ENCODE results near the gene PCDHB5. TPM values are rescaled to one million over a fixed set of nuclear protein-coding genes. Genes with fewer than 3 reads are reported as not detected.
"Not testable (repeated sequence)": the region's sequence is repeated elsewhere in the genome, so short reads cannot be mapped to it uniquely, and the experiment has no call there.

PCDHB5 gene
- under 1 TPM in 2 of 6 donors, not detected in 4; 0.08 to 0.43 TPM for polyA plus RNA-seq (ENCODE audit: low read depth in 6 of 6)

DNA sequence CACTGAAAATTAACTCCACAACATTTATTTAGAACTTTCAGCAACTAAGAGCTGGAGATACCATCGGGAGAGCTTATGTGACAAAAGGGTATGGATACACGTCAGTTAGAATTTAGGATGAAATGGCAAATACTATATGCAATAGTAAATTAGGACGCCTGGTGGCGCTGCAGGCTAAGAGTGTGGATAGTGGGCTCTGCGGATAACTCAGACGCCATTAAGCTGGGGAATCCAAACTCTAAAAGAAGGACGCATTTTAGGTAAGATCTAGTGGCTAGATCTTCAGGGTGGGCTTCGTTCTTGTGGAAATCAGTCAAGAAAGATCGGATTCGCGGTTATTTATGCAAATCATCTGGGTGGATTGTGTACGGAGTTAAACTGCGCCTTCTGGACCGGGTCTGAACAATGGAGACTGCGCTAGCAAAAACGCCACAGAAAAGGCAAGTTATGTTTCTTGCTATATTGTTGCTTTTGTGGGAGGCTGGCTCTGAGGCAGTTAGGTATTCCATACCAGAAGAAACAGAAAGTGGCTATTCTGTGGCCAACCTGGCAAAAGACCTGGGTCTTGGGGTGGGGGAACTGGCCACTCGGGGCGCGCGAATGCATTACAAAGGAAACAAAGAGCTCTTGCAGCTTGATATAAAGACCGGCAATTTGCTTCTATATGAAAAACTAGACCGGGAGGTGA is at the start of gene PCDHB5:
PCDHB5 (plus strand) TSS at position 177 of the 688 bp plus-strand sequence; CDS start at position 406, 229 bp downstream.
- Mint-ChIP-seq H3K27ac (peak within 1 kb of the TSS in 1 of 6 donors; percentile 72), H3K4me1 (peaks cover 6 to 7% (median 7%) of the 10 kb centered on the region in 3 donors), H3K36me3 (peaks cover 15 to 16% of the 10 kb centered on the region in 2 donors), H3K9me3 (peaks cover 12 to 68% (median 38%) of the 10 kb centered on the region in 7 donors), H3K4me3 (peak within 1 kb of the TSS in 3 of 8 donors; percentile 4 to 17 (median 14)), H3K27me3 (peaks cover 17 to 25% (median 21%) of the 10 kb centered on the region in 3 donors)
- ATAC-seq (ENCODE audit: low read depth in 2 of 2), result no peak
- DNase-seq, result no peak

- peaks cover 8 to 19% of the 10 kb centered on the region in 2 donors for H3K36me3 Mint-ChIP-seq
- H3K4me3 Mint-ChIP-seq, result peak within 1 kb of the TSS in 2 of 8 donors; percentile 27 to 34
- peaks cover 0 to 52% (median 22%) of the 10 kb centered on the region in 7 donors for H3K9me3 Mint-ChIP-seq
- H3K27ac Mint-ChIP-seq, result peak within 1 kb of the TSS in 1 of 6 donors; percentile 9
- H3K4me1 Mint-ChIP-seq, result no peaks in the 10 kb centered on the region
- H3K27me3 Mint-ChIP-seq, result peaks cover 30 to 48% (median 39%) of the 10 kb centered on the region in 3 donors
- ATAC-seq (ENCODE audit: low read depth in 2 of 2), result no peak
- no peak for DNase-seq
Observed at GRCh38 chr5:141094481-141095262, 40.3 kb upstream of the PCDHB5 start, which contains the start of gene PCDHB2. Gene PCDHB2 (plus strand): TSS chr5:141094615. CDS start chr5:141094791, 176 bp downstream.

DNA sequence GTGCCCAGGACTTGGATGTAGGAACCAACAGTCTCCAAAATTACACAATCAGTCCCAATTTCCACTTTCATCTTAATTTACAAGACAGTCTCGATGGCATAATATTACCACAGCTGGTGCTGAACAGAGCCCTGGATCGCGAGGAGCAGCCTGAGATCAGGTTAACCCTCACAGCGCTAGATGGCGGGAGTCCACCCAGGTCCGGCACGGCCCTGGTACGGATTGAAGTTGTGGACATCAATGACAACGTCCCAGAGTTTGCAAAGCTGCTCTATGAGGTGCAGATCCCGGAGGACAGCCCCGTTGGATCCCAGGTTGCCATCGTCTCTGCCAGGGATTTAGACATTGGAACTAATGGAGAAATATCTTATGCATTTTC is 39.8 kb upstream of the PCDHB5 start:
- H3K36me3 Mint-ChIP-seq, result peaks cover 8 to 25% of the 10 kb centered on the region in 2 donors
- peaks cover 33 to 52% (median 45%) of the 10 kb centered on the region in 3 donors for H3K27me3 Mint-ChIP-seq
- no peak overlapping the region for H3K27ac Mint-ChIP-seq
- peaks cover 0 to 2% (median 1%) of the 10 kb centered on the region in 3 donors for H3K4me1 Mint-ChIP-seq
- no peak for ATAC-seq (ENCODE audit: low read depth in 2 of 2)
- DNase-seq, result no peak
- H3K4me3 Mint-ChIP-seq, result no peak overlapping the region
- H3K9me3 Mint-ChIP-seq, result peaks cover under 1 to 57% (median 25%) of the 10 kb centered on the region in 7 donors

DNA sequence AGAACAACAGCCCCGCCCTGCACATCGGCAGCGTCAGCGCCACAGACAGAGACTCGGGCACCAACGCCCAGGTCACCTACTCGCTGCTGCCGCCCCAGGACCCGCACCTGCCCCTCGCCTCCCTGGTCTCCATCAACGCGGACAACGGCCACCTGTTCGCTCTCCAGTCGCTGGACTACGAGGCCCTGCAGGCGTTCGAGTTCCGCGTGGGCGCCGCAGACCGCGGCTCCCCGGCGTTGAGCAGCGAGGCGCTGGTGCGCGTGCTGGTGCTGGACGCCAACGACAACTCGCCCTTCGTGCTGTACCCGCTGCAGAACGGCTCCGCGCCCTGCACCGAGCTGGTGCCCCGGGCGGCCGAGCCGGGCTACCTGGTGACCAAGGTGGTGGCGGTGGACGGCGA is 38.8 kb upstream of the PCDHB5 start:
- not testable (repeated sequence) for H3K4me3 Mint-ChIP-seq; ATAC-seq (ENCODE audit: low read depth in 2 of 2); DNase-seq; H3K4me1 Mint-ChIP-seq
- peaks cover 4 to 61% (median 28%) of the 10 kb centered on the region in 7 donors for H3K9me3 Mint-ChIP-seq
- H3K27ac Mint-ChIP-seq, result peak overlapping the region in 3 of 6 donors; percentile 42 to 85 (median 78)
- H3K27me3 Mint-ChIP-seq, result peaks cover 42 to 54% (median 53%) of the 10 kb centered on the region in 3 donors
- peaks cover 12 to 30% of the 10 kb centered on the region in 2 donors for H3K36me3 Mint-ChIP-seq

DNA sequence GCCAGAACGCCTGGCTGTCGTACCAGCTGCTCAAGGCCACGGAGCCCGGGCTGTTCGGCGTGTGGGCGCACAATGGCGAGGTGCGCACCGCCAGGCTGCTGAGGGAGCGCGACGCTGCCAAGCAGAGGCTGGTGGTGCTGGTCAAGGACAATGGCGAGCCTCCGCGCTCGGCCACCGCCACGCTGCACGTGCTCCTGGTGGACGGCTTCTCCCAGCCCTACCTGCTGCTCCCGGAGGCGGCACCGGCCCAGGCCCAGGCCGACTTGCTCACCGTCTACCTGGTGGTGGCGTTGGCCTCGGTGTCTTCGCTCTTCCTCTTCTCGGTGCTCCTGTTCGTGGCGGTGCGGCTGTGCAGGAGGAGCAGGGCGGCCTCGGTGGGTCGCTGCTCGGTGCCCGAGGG is 38.4 kb upstream of the PCDHB5 start:
- ATAC-seq (ENCODE audit: low read depth in 2 of 2); DNase-seq; H3K4me1 Mint-ChIP-seq; H3K4me3 Mint-ChIP-seq; H3K27ac Mint-ChIP-seq: not testable (repeated sequence)
- Mint-ChIP-seq H3K36me3 (peaks cover 16 to 30% of the 10 kb centered on the region in 2 donors), H3K27me3 (peaks cover 46 to 58% (median 53%) of the 10 kb centered on the region in 3 donors), H3K9me3 (peaks cover 4 to 65% (median 31%) of the 10 kb centered on the region in 7 donors)

- DNase-seq (no peak), ATAC-seq (ENCODE audit: low read depth in 2 of 2) (no peak)
- peaks cover 0 to 5% (median 4%) of the 10 kb centered on the region in 3 donors for H3K4me1 Mint-ChIP-seq
- H3K36me3 Mint-ChIP-seq, result peaks cover 11 to 15% of the 10 kb centered on the region in 2 donors
- H3K9me3 Mint-ChIP-seq, result peaks cover 4 to 53% (median 25%) of the 10 kb centered on the region in 7 donors
- peak within 1 kb of the TSS in 1 of 8 donors; percentile 49 for H3K4me3 Mint-ChIP-seq
- H3K27ac Mint-ChIP-seq, result no peak within 1 kb of the TSS
- peaks cover 26 to 48% (median 29%) of the 10 kb centered on the region in 3 donors for H3K27me3 Mint-ChIP-seq
Observed at GRCh38 chr5:141100243-141100805, 34.7 kb upstream of the PCDHB5 start, which contains the start of gene PCDHB3. Gene PCDHB3 (plus strand): TSS chr5:141100473. CDS start chr5:141100650, 177 bp downstream.

- Mint-ChIP-seq H3K27me3 (peaks cover 26 to 41% (median 28%) of the 10 kb centered on the region in 3 donors), H3K27ac (no peak overlapping the region), H3K9me3 (peaks cover 4 to 49% (median 20%) of the 10 kb centered on the region in 7 donors), H3K4me1 (peaks cover 0 to 5% (median 4%) of the 10 kb centered on the region in 3 donors), H3K36me3 (peaks cover 11 to 15% of the 10 kb centered on the region in 2 donors), H3K4me3 (no peak overlapping the region)
- ATAC-seq (ENCODE audit: low read depth in 2 of 2) (no peak), DNase-seq (no peak)
Observed at GRCh38 chr5:141101059-141101458, 33.9 kb upstream of the PCDHB5 start.

GRCh38 chr5:141102070-141102469 is 32.9 kb upstream of the PCDHB5 start:
- H3K27me3 Mint-ChIP-seq, result peaks cover 26 to 41% (median 28%) of the 10 kb centered on the region in 3 donors
- not testable (repeated sequence) for ATAC-seq (ENCODE audit: low read depth in 2 of 2); H3K4me1 Mint-ChIP-seq; H3K27ac Mint-ChIP-seq; DNase-seq
- H3K4me3 Mint-ChIP-seq, result peak overlapping the region in 1 of 8 donors; percentile 76
- H3K36me3 Mint-ChIP-seq, result peaks cover 11 to 15% of the 10 kb centered on the region in 2 donors
- peaks cover 4 to 47% (median 20%) of the 10 kb centered on the region in 7 donors for H3K9me3 Mint-ChIP-seq

GRCh38 chr5:141102471-141102870 is 32.5 kb upstream of the PCDHB5 start:
- not testable (repeated sequence) for H3K4me3 Mint-ChIP-seq; ATAC-seq (ENCODE audit: low read depth in 2 of 2); H3K27ac Mint-ChIP-seq; H3K4me1 Mint-ChIP-seq; DNase-seq
- Mint-ChIP-seq H3K9me3 (peaks cover 4 to 44% (median 22%) of the 10 kb centered on the region in 7 donors), H3K27me3 (peaks cover 26 to 41% (median 28%) of the 10 kb centered on the region in 3 donors), H3K36me3 (peaks cover 11 to 15% of the 10 kb centered on the region in 2 donors)

GRCh38 chr5:141105350-141105749 is 29.7 kb upstream of the PCDHB5 start:
- H3K9me3 Mint-ChIP-seq, result peaks cover 2 to 35% (median 21%) of the 10 kb centered on the region in 7 donors
- H3K4me3 Mint-ChIP-seq, result no peak overlapping the region
- peaks cover 0 to 2% (median 1%) of the 10 kb centered on the region in 3 donors for H3K4me1 Mint-ChIP-seq
- peaks cover 4 to 11% of the 10 kb centered on the region in 2 donors for H3K36me3 Mint-ChIP-seq
- ATAC-seq (ENCODE audit: low read depth in 2 of 2) (no peak), DNase-seq (no peak)
- no peak overlapping the region for H3K27ac Mint-ChIP-seq
- peaks cover 7 to 28% (median 18%) of the 10 kb centered on the region in 3 donors for H3K27me3 Mint-ChIP-seq

- H3K9me3 Mint-ChIP-seq, result peaks cover 6 to 51% (median 33%) of the 10 kb centered on the region in 7 donors
Observed at GRCh38 chr5:141119250-141119649, 15.8 kb upstream of the PCDHB5 start.

GRCh38 chr5:141121563-141121962 is 13.4 kb upstream of the PCDHB5 start, which contains the start of gene PCDHB4:
Gene PCDHB4 (plus strand): TSS chr5:141121818. CDS start chr5:141121999, 181 bp downstream.
- Mint-ChIP-seq H3K27me3 (peaks cover 7 to 23% (median 20%) of the 10 kb centered on the region in 3 donors), H3K9me3 (peaks cover 4 to 31% (median 15%) of the 10 kb centered on the region in 7 donors), H3K36me3 (peaks cover 0 to 6% of the 10 kb centered on the region in 2 donors), H3K4me1 (no peaks in the 10 kb centered on the region), H3K27ac (no peak within 1 kb of the TSS), H3K4me3 (no peak within 1 kb of the TSS)
- no peak for ATAC-seq (ENCODE audit: low read depth in 2 of 2)
- no peak for DNase-seq

More at GRCh38 chr5:141119250-141119649, 15.8 kb upstream of the PCDHB5 start:
- ATAC-seq (ENCODE audit: low read depth in 2 of 2) (no peak), DNase-seq (no peak)
- Mint-ChIP-seq H3K4me1 (no peaks in the 10 kb centered on the region), H3K27ac (no peak overlapping the region), H3K4me3 (no peak overlapping the region), H3K27me3 (peaks cover 7 to 23% (median 20%) of the 10 kb centered on the region in 3 donors), H3K36me3 (peaks cover 4 to 16% of the 10 kb centered on the region in 2 donors)

Data from naive B cell (primary cell).